DMS79 (cell line): ENCODE results near the gene GRAMD1B.
"Not testable (repeated sequence)": the region's sequence is repeated elsewhere in the genome, so short reads cannot be mapped to it uniquely, and the experiment has no call there.

Experiments used
- DNase-seq: peaks from one replicate; lab custom pipeline; 2025; lab: John Stamatoyannopoulos, UW

Gene GRAMD1B

GRCh38 chr11:123568367-123568870, 138.3 kb downstream of the GRAMD1B start:
- DNase-seq = no peak

- no peak for DNase-seq
These were observed 139.3 kb downstream of the GRAMD1B start for GRCh38 chr11:123569393-123569792.

GRCh38 chr11:123570939-123571580, 141.0 kb downstream of the GRAMD1B start:
- no peak for DNase-seq

GRCh38 chr11:123572791-123573190, 142.7 kb downstream of the GRAMD1B start:
- not testable (repeated sequence) for DNase-seq

- DNase-seq = no peak
These were observed 143.2 kb downstream of the GRAMD1B start for GRCh38 chr11:123573286-123573685.

- DNase-seq = no peak
These were observed 145.4 kb downstream of the GRAMD1B start for GRCh38 chr11:123575441-123575840.

GRCh38 chr11:123576082-123576481, 146.0 kb downstream of the GRAMD1B start:
- DNase-seq = no peak

GRCh38 chr11:123576501-123576900, 146.4 kb downstream of the GRAMD1B start:
- no peak for DNase-seq

- peak; percentile 22 for DNase-seq
These were observed 147.1 kb downstream of the GRAMD1B start for GRCh38 chr11:123577081-123577598.

GRCh38 chr11:123578778-123579481, 148.9 kb downstream of the GRAMD1B start:
- DNase-seq = no peak

- DNase-seq = no peak
These were observed 149.4 kb downstream of the GRAMD1B start for GRCh38 chr11:123579482-123579812.

- DNase-seq = no peak
These were observed 150.1 kb downstream of the GRAMD1B start for GRCh38 chr11:123580137-123580536.

GRCh38 chr11:123580557-123581275, 150.6 kb downstream of the GRAMD1B start:
- DNase-seq = peak; percentile 59

- DNase-seq = no peak
These were observed 151.8 kb downstream of the GRAMD1B start for GRCh38 chr11:123581651-123582399.

- no peak for DNase-seq
These were observed 153.0 kb downstream of the GRAMD1B start for GRCh38 chr11:123582992-123583504.

- no peak for DNase-seq
These were observed 154.1 kb downstream of the GRAMD1B start for GRCh38 chr11:123584186-123584585.

GRCh38 chr11:123584737-123585136, 154.7 kb downstream of the GRAMD1B start:
- no peak for DNase-seq

GRCh38 chr11:123585206-123585605, 155.1 kb downstream of the GRAMD1B start:
- DNase-seq = no peak

GRCh38 chr11:123585706-123586105, 155.6 kb downstream of the GRAMD1B start:
- no peak for DNase-seq

- DNase-seq = no peak
These were observed 156.5 kb downstream of the GRAMD1B start for GRCh38 chr11:123586568-123586967.

- DNase-seq = no peak
These were observed 157.0 kb downstream of the GRAMD1B start for GRCh38 chr11:123587044-123587443.

- no peak for DNase-seq
These were observed 157.5 kb downstream of the GRAMD1B start for GRCh38 chr11:123587559-123587958.
